ENCODE measurements around the gene P2RY6.

- TF ChIP-seq CTCF (IDR thresholded peaks at IDR 0.05) (no peak), POLR2A (IDR thresholded peaks at IDR 0.05) (no peak)
These were observed 74.9 kb downstream of the P2RY6 start for GRCh38 chr11:73347067-73347466.
